ENCODE data around the gene SLC38A10.

SLC38A10 gene

DNA sequence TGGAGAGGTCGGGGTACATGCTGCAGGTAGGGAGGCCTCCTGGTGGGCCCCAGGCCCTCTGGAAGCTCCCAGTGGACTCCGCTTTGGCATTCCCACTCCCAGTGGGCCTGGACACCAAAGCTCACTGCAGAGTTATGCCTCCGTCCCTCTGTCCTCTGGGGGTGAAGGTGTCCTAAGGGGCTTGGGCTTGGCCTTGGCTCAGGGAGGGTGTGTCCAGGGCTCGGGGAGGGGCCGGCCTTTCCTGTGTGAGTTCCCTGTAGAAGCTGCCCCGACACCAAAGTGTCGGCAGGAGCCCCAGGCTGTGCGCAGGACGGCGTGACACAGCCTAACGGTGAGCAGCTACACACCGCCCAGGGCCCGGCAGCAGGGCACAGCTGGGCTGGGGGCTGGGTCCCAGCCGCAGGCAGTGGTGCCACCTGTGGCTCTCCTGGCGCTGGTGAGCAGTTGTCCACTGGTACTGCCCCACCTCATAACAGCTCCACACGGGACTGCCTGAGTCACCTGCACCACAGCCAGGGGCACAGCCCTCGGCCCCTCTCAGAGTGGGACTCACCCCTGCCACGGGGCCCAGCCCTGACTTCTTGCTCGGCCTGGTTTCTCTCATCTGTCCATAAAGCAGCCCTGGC is 62.4 kb downstream of the SLC38A10 start:
- no peaks in the 10 kb centered on the region for H3K9me2 ChIP-seq (replicated peaks; ENCODE audit: control insufficient read depth, low read length)
- TF ChIP-seq EZH2phosphoT487 (IDR thresholded peaks at IDR 0.05; ENCODE audit: borderline replicate concordance, low read length), result no peak
- TF ChIP-seq, protein P1, sequence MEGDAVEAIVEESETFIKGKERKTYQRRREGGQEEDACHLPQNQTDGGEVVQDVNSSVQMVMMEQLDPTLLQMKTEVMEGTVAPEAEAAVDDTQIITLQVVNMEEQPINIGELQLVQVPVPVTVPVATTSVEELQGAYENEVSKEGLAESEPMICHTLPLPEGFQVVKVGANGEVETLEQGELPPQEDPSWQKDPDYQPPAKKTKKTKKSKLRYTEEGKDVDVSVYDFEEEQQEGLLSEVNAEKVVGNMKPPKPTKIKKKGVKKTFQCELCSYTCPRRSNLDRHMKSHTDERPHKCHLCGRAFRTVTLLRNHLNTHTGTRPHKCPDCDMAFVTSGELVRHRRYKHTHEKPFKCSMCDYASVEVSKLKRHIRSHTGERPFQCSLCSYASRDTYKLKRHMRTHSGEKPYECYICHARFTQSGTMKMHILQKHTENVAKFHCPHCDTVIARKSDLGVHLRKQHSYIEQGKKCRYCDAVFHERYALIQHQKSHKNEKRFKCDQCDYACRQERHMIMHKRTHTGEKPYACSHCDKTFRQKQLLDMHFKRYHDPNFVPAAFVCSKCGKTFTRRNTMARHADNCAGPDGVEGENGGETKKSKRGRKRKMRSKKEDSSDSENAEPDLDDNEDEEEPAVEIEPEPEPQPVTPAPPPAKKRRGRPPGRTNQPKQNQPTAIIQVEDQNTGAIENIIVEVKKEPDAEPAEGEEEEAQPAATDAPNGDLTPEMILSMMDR (IDR thresholded peaks at IDR 0.05; ENCODE audit: low read depth, low read length, poor library complexity, severe bottlenecking), result no peak
- H3K27ac ChIP-seq (ENCODE audit: low read depth, low read length), result no peak overlapping the region
- H3K9me3 ChIP-seq (ENCODE audit: control insufficient read depth, insufficient read depth, low read length), result no peaks in the 10 kb centered on the region
- H3K4me3 ChIP-seq (ENCODE audit: low read length), result no peak overlapping the region
- peaks cover 22% of the 10 kb centered on the region for H3K4me1 ChIP-seq (ENCODE audit: control insufficient read depth, low read length)
- H4K20me1 ChIP-seq (ENCODE audit: control insufficient read depth, insufficient read depth, low read depth, low read length), result no peaks in the 10 kb centered on the region
- peaks cover 3% of the 10 kb centered on the region; the same call in 1 of the 2 replicates for H3F3A ChIP-seq (ENCODE audit: control insufficient read depth, insufficient read depth)
- no peak overlapping the region for H3K4me2 ChIP-seq (ENCODE audit: low read length)
- no peaks in the 10 kb centered on the region for H3K27me3 ChIP-seq (ENCODE audit: control insufficient read depth, low read length)
- peaks cover 25% of the 10 kb centered on the region for H3K36me3 ChIP-seq (ENCODE audit: control insufficient read depth, low read length)
- H3K79me2 ChIP-seq (ENCODE audit: control insufficient read depth, low read length), result peaks cover 14% of the 10 kb centered on the region

DNA sequence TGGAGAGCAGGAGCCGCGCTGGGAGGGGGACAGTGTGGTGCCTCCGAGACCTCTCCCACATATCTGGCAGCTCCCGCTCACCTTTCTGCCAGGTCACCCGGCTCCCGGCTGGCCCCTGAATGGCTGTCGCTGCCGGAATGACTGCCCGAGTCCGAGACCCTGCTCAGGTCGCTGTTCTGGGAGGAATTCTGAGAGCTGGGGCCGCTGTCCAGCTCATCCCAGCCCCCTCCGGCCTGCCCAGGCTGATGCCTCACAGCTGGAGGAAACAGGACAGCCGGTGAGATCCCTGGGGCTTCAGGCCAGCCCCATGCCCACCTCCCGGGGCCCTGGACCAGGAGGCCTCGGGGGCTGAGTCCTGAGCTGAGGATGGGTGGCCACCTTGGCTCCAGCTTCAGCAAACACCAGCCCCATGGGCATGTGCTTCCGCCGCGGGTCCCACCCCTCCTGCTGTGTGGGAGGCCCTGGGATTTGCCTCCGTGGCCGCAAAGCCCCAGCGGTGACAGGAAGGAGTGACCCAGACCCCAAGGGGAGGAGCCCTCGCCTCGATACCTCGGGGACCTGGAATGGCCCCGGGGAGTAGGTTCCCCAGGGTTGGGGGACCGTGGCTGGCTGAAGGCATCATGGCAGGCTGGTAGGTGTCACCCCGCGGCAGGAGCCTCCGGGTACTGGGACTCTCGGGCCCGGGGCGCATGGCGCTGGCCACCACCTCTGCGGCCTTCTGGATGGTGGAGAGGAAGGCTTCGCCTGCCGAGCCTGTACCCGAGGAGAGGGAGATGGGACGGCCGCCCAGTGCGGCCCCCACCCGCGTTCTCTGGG is 63.1 kb downstream of the SLC38A10 start:
- Histone ChIP-seq H3K79me2 (ENCODE audit: control insufficient read depth, low read length) (peaks cover 7% of the 10 kb centered on the region), H4K20me1 (ENCODE audit: control insufficient read depth, insufficient read depth, low read depth, low read length) (no peaks in the 10 kb centered on the region), H3K9me3 (ENCODE audit: control insufficient read depth, insufficient read depth, low read length) (no peaks in the 10 kb centered on the region), H3K4me1 (ENCODE audit: control insufficient read depth, low read length) (peaks cover 19% of the 10 kb centered on the region), H3K9me2 (replicated peaks; ENCODE audit: control insufficient read depth, low read length) (no peaks in the 10 kb centered on the region), H3K36me3 (ENCODE audit: control insufficient read depth, low read length) (peaks cover 25% of the 10 kb centered on the region), H3K4me3 (ENCODE audit: low read length) (no peak overlapping the region), H3K27ac (ENCODE audit: low read depth, low read length) (no peak overlapping the region), H3K27me3 (ENCODE audit: control insufficient read depth, low read length) (no peaks in the 10 kb centered on the region), H3K4me2 (ENCODE audit: low read length) (no peak overlapping the region), H3F3A (ENCODE audit: control insufficient read depth, insufficient read depth) (peaks cover 3% of the 10 kb centered on the region; the same call in 1 of the 2 replicates)
- no peak for TF ChIP-seq EZH2phosphoT487 (IDR thresholded peaks at IDR 0.05; ENCODE audit: borderline replicate concordance, low read length)
- TF ChIP-seq, protein P1 (IDR thresholded peaks at IDR 0.05; ENCODE audit: low read depth, low read length, poor library complexity, severe bottlenecking), result no peak

DNA sequence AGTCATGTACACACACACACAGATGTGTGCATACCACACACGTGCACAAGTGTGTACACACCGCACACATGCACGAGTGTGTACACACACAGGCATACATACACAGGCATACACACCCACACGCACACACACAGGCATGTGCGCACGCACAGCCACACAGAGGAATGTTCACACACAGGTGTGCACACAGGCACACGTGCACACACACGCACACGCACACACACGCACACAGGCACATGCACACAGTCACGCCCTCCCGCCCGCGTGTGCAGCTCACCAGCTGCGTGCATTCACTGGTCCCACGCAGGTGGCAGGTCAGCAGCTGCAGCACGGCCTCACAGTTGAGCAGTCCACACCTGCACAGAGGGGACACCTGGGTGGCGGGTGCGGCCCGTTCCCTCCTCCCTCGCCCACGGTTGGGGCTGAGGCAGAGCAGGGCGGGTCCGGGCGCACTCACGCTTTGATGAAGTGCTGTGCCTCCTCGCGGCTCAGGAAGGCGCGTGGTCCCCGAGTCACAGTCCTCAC is 63.9 kb downstream of the SLC38A10 start:
- Histone ChIP-seq H3K9me3 (ENCODE audit: control insufficient read depth, insufficient read depth, low read length) (no peaks in the 10 kb centered on the region), H3K79me2 (ENCODE audit: control insufficient read depth, low read length) (no peaks in the 10 kb centered on the region; the same call in 1 of the 2 replicates), H4K20me1 (ENCODE audit: control insufficient read depth, insufficient read depth, low read depth, low read length) (no peaks in the 10 kb centered on the region), H3K4me2 (ENCODE audit: low read length) (no peak overlapping the region), H3K4me3 (ENCODE audit: low read length) (no peak overlapping the region), H3F3A (ENCODE audit: control insufficient read depth, insufficient read depth) (peaks cover 3% of the 10 kb centered on the region; the same call in 1 of the 2 replicates), H3K4me1 (ENCODE audit: control insufficient read depth, low read length) (peaks cover 19% of the 10 kb centered on the region), H3K27me3 (ENCODE audit: control insufficient read depth, low read length) (no peaks in the 10 kb centered on the region), H3K9me2 (replicated peaks; ENCODE audit: control insufficient read depth, low read length) (no peaks in the 10 kb centered on the region), H3K36me3 (ENCODE audit: control insufficient read depth, low read length) (peaks cover 25% of the 10 kb centered on the region), H3K27ac (ENCODE audit: low read depth, low read length) (no peak overlapping the region)
- TF ChIP-seq EZH2phosphoT487 (IDR thresholded peaks at IDR 0.05; ENCODE audit: borderline replicate concordance, low read length), result no peak
- TF ChIP-seq, protein P1 (IDR thresholded peaks at IDR 0.05; ENCODE audit: low read depth, low read length, poor library complexity, severe bottlenecking), result no peak
